ENCODE measurements around the gene LY86. TPM values are rescaled to one million over a fixed set of nuclear protein-coding genes. Genes with fewer than 3 reads are reported as not detected.
"Not testable (repeated sequence)": the region's sequence is repeated elsewhere in the genome, so short reads cannot be mapped to it uniquely, and the experiment has no call there.

Gene LY86
- polyA plus RNA-seq, 1 donor from 2014 or later = not detected

- Histone ChIP-seq H3K4me2 (ENCODE audit: low read length) (no peak overlapping the region), H4K20me1 (ENCODE audit: insufficient read depth) (no peaks in the 10 kb centered on the region), H3K4me3 (ENCODE audit: low read length) (no peak overlapping the region), H2AFZ (ENCODE audit: low read depth, low read length) (no peak overlapping the region), H3F3A (ENCODE audit: insufficient read depth, low read length, poor library complexity, severe bottlenecking) (no peaks in the 10 kb centered on the region), H3K36me3 (ENCODE audit: insufficient read depth, low read length) (no peaks in the 10 kb centered on the region), H3K27ac (ENCODE audit: low read length) (no peak overlapping the region), H3K9ac (ENCODE audit: low read length) (no peak overlapping the region), H3K79me2 (replicated peaks; ENCODE audit: insufficient read depth, low read length) (no peaks in the 10 kb centered on the region), H3K9me2 (ENCODE audit: insufficient read depth, low read length) (no peaks in the 10 kb centered on the region), H3K9me3 (ENCODE audit: low read length) (no peaks in the 10 kb centered on the region), H3K27me3 (ENCODE audit: insufficient read depth, low read depth, low read length) (no peaks in the 10 kb centered on the region)
- TF ChIP-seq SMC3 (conservative IDR thresholded peaks at IDR 0.05; ENCODE audit: poor library complexity) (no peak), MXI1 (conservative IDR thresholded peaks at IDR 0.05; ENCODE audit: poor library complexity, severe bottlenecking) (no peak), TAF1 (IDR thresholded peaks at IDR 0.05; ENCODE audit: low read depth) (no peak), EZH2 (IDR thresholded peaks at IDR 0.05; ENCODE audit: borderline replicate concordance, insufficient read depth, low read length, poor library complexity, severe bottlenecking) (no peak), RAD21 (conservative IDR thresholded peaks at IDR 0.05) (no peak)
- TF ChIP-seq, protein P1, sequence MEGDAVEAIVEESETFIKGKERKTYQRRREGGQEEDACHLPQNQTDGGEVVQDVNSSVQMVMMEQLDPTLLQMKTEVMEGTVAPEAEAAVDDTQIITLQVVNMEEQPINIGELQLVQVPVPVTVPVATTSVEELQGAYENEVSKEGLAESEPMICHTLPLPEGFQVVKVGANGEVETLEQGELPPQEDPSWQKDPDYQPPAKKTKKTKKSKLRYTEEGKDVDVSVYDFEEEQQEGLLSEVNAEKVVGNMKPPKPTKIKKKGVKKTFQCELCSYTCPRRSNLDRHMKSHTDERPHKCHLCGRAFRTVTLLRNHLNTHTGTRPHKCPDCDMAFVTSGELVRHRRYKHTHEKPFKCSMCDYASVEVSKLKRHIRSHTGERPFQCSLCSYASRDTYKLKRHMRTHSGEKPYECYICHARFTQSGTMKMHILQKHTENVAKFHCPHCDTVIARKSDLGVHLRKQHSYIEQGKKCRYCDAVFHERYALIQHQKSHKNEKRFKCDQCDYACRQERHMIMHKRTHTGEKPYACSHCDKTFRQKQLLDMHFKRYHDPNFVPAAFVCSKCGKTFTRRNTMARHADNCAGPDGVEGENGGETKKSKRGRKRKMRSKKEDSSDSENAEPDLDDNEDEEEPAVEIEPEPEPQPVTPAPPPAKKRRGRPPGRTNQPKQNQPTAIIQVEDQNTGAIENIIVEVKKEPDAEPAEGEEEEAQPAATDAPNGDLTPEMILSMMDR (IDR thresholded peaks at IDR 0.05; ENCODE audit: poor library complexity, severe bottlenecking) = no peak
Measured at GRCh38 chr6:6611486-6611885, 23.0 kb downstream of the LY86 start.

GRCh38 chr6:6612308-6612707, 23.8 kb downstream of the LY86 start:
- H3K9me3 ChIP-seq (ENCODE audit: low read length) = no peaks in the 10 kb centered on the region
- H2AFZ ChIP-seq (ENCODE audit: low read depth, low read length) = no peak overlapping the region
- TF ChIP-seq RAD21 (conservative IDR thresholded peaks at IDR 0.05) (no peak), EZH2 (IDR thresholded peaks at IDR 0.05; ENCODE audit: borderline replicate concordance, insufficient read depth, low read length, poor library complexity, severe bottlenecking) (no peak), POLR2AphosphoS5 (IDR thresholded peaks at IDR 0.05) (no peak), SMC3 (conservative IDR thresholded peaks at IDR 0.05; ENCODE audit: poor library complexity) (no peak), MXI1 (conservative IDR thresholded peaks at IDR 0.05; ENCODE audit: poor library complexity, severe bottlenecking) (no peak), TAF1 (IDR thresholded peaks at IDR 0.05; ENCODE audit: low read depth) (no peak), REST (IDR thresholded peaks at IDR 0.05; ENCODE audit: borderline replicate concordance) (no peak), EP300 (conservative IDR thresholded peaks at IDR 0.05; ENCODE audit: poor library complexity, severe bottlenecking) (no peak)
- TF ChIP-seq, protein P1 (IDR thresholded peaks at IDR 0.05; ENCODE audit: poor library complexity, severe bottlenecking) = no peak
- no peak overlapping the region for H3K4me3 ChIP-seq (ENCODE audit: low read length)
- H3K9ac ChIP-seq (ENCODE audit: low read length) = no peak overlapping the region
- H3K27me3 ChIP-seq (ENCODE audit: insufficient read depth, low read depth, low read length) = no peaks in the 10 kb centered on the region
- no peaks in the 10 kb centered on the region for H4K20me1 ChIP-seq (ENCODE audit: insufficient read depth)
- no peaks in the 10 kb centered on the region for H3K79me2 ChIP-seq (replicated peaks; ENCODE audit: insufficient read depth, low read length)
- H3F3A ChIP-seq (ENCODE audit: insufficient read depth, low read length, poor library complexity, severe bottlenecking) = no peaks in the 10 kb centered on the region
- H3K4me2 ChIP-seq (ENCODE audit: low read length) = no peak overlapping the region
- no peak overlapping the region for H3K27ac ChIP-seq (ENCODE audit: low read length)
- H3K36me3 ChIP-seq (ENCODE audit: insufficient read depth, low read length) = no peaks in the 10 kb centered on the region
- no peaks in the 10 kb centered on the region for H3K9me2 ChIP-seq (ENCODE audit: insufficient read depth, low read length)

GRCh38 chr6:6613103-6613718, 24.7 kb downstream of the LY86 start:
- not testable (repeated sequence) for H3K36me3 ChIP-seq (ENCODE audit: insufficient read depth, low read length); H2AFZ ChIP-seq (ENCODE audit: low read depth, low read length); H4K20me1 ChIP-seq (ENCODE audit: insufficient read depth); H3K27me3 ChIP-seq (ENCODE audit: insufficient read depth, low read depth, low read length); H3F3A ChIP-seq (ENCODE audit: insufficient read depth, low read length, poor library complexity, severe bottlenecking); H3K79me2 ChIP-seq (replicated peaks; ENCODE audit: insufficient read depth, low read length); H3K27ac ChIP-seq (ENCODE audit: low read length); H3K9me2 ChIP-seq (ENCODE audit: insufficient read depth, low read length); H3K9me3 ChIP-seq (ENCODE audit: low read length); H3K4me3 ChIP-seq (ENCODE audit: low read length); H3K9ac ChIP-seq (ENCODE audit: low read length); H3K4me2 ChIP-seq (ENCODE audit: low read length)

Measured in neural cell (in vitro differentiated cells).